C4-2B (cell line): ENCODE measurements around the gene RPP25L.

Experiments
- H3K27ac ChIP-seq: fragments of 450-650 bp; 2 replicates; pipeline ENCODE4 v1.5.1; 2017
- ZFX ChIP-seq: fragments of 450-650 bp; IDR thresholded peaks from 2 replicates; pipeline ENCODE4 v1.6.1; 2017
- TF ChIP-seq, protein P1 (sequence below): fragments of 450-650 bp; conservative IDR thresholded peaks from 2 replicates; pipeline ENCODE4 v1.5.1; 2017; ENCODE audit warnings: mild to moderate bottlenecking

RPP25L gene

DNA sequence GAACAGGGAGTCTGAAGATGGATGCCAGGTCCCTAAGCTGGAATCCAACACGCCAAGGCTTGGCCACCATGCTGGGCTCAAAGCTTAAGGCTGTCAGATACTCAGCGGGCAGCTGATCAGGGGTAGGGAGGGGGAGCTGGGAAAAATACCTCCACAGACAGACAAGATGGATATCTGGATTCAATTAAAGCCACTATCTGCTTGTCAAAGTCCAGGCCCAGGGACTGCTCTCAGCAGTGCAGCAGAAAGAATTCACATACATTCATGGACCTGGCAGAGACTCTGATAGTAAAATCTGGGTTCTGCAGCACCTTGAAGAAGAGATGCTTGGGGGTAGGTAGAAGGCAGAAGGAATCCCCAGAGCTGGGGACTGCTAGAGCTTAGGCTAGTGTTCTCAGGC lies 3.2 kb upstream of the RPP25L start:
- no peak overlapping the region for H3K27ac ChIP-seq
- TF ChIP-seq, protein P1, sequence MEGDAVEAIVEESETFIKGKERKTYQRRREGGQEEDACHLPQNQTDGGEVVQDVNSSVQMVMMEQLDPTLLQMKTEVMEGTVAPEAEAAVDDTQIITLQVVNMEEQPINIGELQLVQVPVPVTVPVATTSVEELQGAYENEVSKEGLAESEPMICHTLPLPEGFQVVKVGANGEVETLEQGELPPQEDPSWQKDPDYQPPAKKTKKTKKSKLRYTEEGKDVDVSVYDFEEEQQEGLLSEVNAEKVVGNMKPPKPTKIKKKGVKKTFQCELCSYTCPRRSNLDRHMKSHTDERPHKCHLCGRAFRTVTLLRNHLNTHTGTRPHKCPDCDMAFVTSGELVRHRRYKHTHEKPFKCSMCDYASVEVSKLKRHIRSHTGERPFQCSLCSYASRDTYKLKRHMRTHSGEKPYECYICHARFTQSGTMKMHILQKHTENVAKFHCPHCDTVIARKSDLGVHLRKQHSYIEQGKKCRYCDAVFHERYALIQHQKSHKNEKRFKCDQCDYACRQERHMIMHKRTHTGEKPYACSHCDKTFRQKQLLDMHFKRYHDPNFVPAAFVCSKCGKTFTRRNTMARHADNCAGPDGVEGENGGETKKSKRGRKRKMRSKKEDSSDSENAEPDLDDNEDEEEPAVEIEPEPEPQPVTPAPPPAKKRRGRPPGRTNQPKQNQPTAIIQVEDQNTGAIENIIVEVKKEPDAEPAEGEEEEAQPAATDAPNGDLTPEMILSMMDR = no peak
- TF ChIP-seq ZFX = no peak

DNA sequence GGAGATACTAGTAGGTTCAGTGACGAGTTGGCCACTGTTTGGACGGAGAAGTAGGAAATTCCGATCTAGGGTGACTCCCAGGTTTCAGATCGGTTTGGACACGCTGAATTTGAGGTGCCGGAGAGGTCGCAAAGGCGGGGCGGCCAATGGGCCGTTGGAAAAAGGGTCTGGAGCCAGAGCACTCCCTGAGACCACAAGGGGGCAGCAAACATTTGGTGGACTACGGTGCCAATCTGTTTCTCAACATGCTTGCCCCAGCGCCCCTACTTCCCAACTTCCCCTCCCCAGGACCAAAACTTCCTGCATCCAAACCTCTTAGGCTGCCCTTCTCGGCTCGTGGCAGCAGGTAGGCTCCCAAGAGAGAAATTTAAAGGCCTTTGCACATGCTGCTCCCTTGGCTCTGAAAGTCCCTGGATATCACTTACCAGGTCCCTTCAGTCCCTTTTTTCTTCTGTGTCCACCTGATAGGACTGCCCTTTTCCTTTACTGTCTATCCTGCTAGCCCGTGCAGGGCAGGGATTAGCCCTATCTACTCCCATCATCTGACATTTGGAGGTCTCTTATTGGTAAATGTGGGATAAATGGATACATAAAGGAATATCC lies 992 bp upstream of the RPP25L start:
- TF ChIP-seq, protein P1 = peak; percentile 94
- TF ChIP-seq ZFX = no peak
- H3K27ac ChIP-seq = peak overlapping the region; percentile 90

DNA sequence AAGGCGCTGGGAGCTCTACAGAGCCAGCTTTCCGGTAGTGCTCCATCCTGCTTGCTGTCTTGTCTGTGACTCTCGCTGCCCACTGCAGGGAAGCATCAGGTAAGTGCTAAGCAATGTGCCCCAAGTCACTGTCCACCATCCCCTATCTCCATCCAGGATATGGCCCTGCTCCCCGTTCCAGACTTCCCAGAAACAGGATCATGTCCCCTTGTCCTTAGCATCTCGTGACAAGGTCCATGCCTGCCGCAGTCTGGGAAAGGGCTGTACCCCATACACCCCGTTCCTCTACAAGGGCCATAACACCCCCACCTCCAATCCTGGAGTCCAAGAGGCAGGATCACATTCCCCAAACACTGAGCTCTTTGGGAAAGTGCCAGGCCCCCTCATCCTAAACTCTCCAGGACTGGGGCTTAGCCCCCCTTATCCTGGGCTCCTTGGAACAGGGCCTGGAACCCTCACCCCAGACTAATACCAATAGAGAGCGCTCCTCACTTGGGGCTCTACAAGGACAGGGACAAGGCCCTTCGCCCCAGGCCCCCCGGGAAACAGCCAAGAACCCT lies 566 bp downstream of the RPP25L start:
- peak overlapping the region; percentile 90 for H3K27ac ChIP-seq
- TF ChIP-seq, protein P1 = no peak
- no peak for TF ChIP-seq ZFX

DNA sequence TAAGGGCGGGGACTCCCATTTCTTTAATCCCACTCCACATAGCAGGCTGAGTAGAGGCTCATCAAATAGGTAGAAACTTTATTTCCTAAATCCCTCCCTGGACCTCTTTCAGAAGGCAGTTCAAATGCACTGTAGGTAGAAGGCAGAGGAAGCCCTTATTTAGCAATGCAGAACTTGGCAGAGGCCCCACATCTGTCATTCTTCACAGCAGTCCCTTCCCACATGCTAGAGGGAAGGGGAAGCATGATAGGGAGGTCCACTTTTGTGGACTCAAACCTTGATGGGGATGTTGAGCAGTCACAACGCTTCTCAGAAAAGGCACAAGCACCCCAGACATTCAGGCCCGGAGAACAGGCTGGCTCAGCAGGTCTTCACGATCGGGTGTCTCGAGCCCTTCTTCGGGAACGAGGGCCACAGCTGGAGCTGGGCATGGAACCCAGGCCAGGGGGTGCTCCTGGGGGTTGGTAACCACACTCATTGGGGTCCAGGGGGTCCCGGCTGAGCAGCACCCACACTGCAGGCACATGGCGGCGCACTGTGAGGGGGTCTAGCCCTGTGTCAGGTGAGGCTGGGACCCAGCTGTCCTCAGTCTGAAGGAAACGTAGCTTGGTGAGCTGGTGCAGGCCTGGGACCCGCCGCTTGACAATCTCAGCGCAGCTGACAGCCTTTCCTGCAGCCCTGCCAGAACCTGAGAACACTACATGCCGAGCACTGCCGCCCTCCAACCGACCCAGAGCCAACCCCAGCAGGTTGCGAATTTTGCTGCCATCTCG lies 1.3 kb downstream of the RPP25L start:
- H3K27ac ChIP-seq = peak overlapping the region; percentile 90

DNA sequence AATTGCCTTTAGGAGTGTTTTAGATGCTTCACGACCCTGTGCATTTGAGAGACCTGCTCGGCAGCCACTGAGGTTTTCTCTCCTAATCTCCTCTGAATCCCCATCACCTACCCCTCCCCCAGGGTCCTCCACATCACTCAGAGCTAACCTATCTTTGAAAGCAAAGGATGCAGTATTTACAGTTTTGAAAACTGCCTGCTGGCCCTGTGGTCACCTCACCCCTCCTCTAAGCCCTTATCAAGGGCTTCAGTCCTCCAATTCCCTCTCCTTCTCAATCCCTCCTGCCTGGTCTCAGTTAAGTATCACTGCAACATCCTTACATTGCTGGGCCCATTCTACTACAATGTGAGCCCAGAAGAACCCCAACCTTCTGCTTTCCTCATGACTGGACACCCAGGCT lies 4.6 kb downstream of the RPP25L start:
- no peak for TF ChIP-seq ZFX
- TF ChIP-seq, protein P1 = no peak
- no peak overlapping the region for H3K27ac ChIP-seq

More for the DNA sequence above, 1.3 kb downstream of the RPP25L start:
- no peak for TF ChIP-seq ZFX
- TF ChIP-seq, protein P1 = no peak

DNA sequence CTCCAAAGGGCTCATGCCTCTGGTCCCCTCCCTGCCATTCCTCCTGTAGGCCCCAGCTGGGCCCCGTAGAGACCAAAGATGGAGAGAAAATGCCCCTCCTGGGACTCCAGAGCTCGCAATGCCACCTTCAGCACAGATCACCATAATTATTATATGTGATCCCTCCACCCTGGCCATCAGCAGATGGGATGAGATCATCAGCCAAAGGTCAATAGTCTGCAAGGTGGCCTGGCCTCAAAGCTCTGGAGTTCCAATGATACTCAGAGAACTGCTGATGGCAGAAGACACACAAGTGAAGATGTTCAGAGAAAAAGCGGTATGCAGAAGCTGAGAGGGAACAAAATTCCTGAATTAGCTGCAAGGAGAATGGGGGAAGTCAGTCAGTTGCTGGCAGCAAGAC lies 5.0 kb downstream of the RPP25L start:
- no peak overlapping the region for H3K27ac ChIP-seq
- TF ChIP-seq ZFX = no peak
- TF ChIP-seq, protein P1 = no peak

DNA sequence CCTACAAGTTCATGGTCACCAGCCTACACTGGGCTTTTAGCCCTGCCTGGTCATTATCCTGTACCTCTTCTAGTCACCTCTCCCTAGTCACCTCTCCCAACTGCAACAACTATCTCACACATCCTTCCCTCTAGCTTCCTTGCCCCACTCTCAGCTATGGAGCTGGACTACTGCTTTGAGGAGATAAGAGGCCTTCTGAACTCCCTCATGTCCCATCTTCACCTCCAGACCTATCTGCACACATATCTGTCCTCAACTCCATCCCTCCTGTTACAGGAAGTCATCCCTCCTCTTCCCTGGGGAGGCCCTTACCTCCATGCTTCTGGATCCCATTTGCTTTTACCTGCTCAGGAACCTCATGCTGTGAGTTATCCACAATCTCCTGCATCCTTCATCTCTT lies 5.7 kb downstream of the RPP25L start:
- TF ChIP-seq, protein P1 = no peak
- no peak overlapping the region for H3K27ac ChIP-seq
